ENCODE data around the gene ZNF536. TPM values are rescaled to one million over a fixed set of nuclear protein-coding genes. Genes with fewer than 3 reads are reported as not detected.

The ZNF536 gene
- total and polyA plus RNA-seq, 2 donors (not counting 1 experiment from before 2014, with no cell fraction given), result not detected

GRCh38 chr19:30552593-30552992 lies 180.4 kb downstream of the ZNF536 start:
- no peaks in the 10 kb centered on the region for H3K36me3 ChIP-seq (replicated peaks in 1 of 2; ENCODE audit: control extremely low read depth in 1 of 2, control insufficient read depth in 1 of 2, extremely low read depth in 1 of 2, insufficient read depth in 2 of 2, low read length in 1 of 2)
- no peak overlapping the region for H3K4me3 ChIP-seq (ENCODE audit: control extremely low read depth in 1 of 5, extremely low read depth in 1 of 5, insufficient read depth in 1 of 5, low read depth in 2 of 5, low read length in 4 of 5)
- POLR2A ChIA-PET, result no interaction called here
- no peaks in the 10 kb centered on the region for H3K9me3 Mint-ChIP-seq (ENCODE audit: insufficient read depth)
- intact Hi-C loops (cut with micrococcal nuclease), result no loop called here
- no peak overlapping the region for H3K9ac ChIP-seq (ENCODE audit: low read length)
- no peak for ATAC-seq (ENCODE audit: low read depth)
- no peak for DNase-seq
- CTCF ChIA-PET, result no interaction called here
- no peaks in the 10 kb centered on the region for H3K79me2 ChIP-seq (ENCODE audit: control insufficient read depth, insufficient read depth, low read length)
- H3K4me2 ChIP-seq (replicated peaks; ENCODE audit: low read depth, low read length, poor library complexity, severe bottlenecking), result no peak overlapping the region
- H2AFZ ChIP-seq (ENCODE audit: insufficient read depth, low read depth, low read length, poor library complexity, severe bottlenecking), result no peak overlapping the region
- no peaks in the 10 kb centered on the region for H3K4me1 Mint-ChIP-seq
- peaks cover 0 to 21% (median 0%) of the 10 kb centered on the region in 3 donors for H3K9me3 ChIP-seq (ENCODE audit: control extremely low read depth in 1 of 3, control insufficient read depth in 2 of 3, insufficient read depth in 1 of 3, low read length in 2 of 3)
- H3K27me3 ChIP-seq (replicated peaks in 1 of 4; ENCODE audit: control extremely low read depth in 1 of 4, control insufficient read depth in 3 of 4, insufficient read depth in 4 of 4, low read length in 3 of 4), result no peaks in the 10 kb centered on the region
- H3K27ac Mint-ChIP-seq, result no peak overlapping the region
- H4K20me1 ChIP-seq (ENCODE audit: control insufficient read depth, insufficient read depth, low read length, poor library complexity, severe bottlenecking), result no peaks in the 10 kb centered on the region
- H3K4me1 ChIP-seq (ENCODE audit: control insufficient read depth in 2 of 2, insufficient read depth in 2 of 2, low read length in 2 of 2), result no peaks in the 10 kb centered on the region
- no peaks in the 10 kb centered on the region for H3K27me3 Mint-ChIP-seq
- no peak overlapping the region for H3K27ac ChIP-seq (ENCODE audit: low read length in 2 of 2)
- H3K4me3 Mint-ChIP-seq, result no peak overlapping the region
- no peak for TF ChIP-seq CTCF (IDR thresholded peaks at IDR 0.05)
- no peak for TF ChIP-seq EZH2 (IDR thresholded peaks at IDR 0.05; ENCODE audit: borderline replicate concordance, insufficient read depth, low read depth, low read length, poor library complexity, severe bottlenecking)
- WGBS (ENCODE audit: insufficient coverage), result 93% methylated on average over 2 of the region's 5 CpGs

GRCh38 chr19:30555075-30555790 lies 183.0 kb downstream of the ZNF536 start:
- Histone ChIP-seq H4K20me1 (ENCODE audit: control insufficient read depth, insufficient read depth, low read length, poor library complexity, severe bottlenecking) (no peaks in the 10 kb centered on the region), H3K9ac (ENCODE audit: low read length) (no peak overlapping the region), H3K79me2 (ENCODE audit: control insufficient read depth, insufficient read depth, low read length) (no peaks in the 10 kb centered on the region), H3K9me3 (ENCODE audit: control extremely low read depth in 1 of 3, control insufficient read depth in 2 of 3, insufficient read depth in 1 of 3, low read length in 2 of 3) (peaks cover 0 to 11% (median 0%) of the 10 kb centered on the region in 3 donors), H2AFZ (ENCODE audit: insufficient read depth, low read depth, low read length, poor library complexity, severe bottlenecking) (no peak overlapping the region), H3K27ac (ENCODE audit: low read length in 2 of 2) (no peak overlapping the region), H3K4me2 (replicated peaks; ENCODE audit: low read depth, low read length, poor library complexity, severe bottlenecking) (no peak overlapping the region), H3K4me1 (ENCODE audit: control insufficient read depth in 2 of 2, insufficient read depth in 2 of 2, low read length in 2 of 2) (no peaks in the 10 kb centered on the region), H3K27me3 (replicated peaks in 1 of 4; ENCODE audit: control extremely low read depth in 1 of 4, control insufficient read depth in 3 of 4, insufficient read depth in 4 of 4, low read length in 3 of 4) (no peaks in the 10 kb centered on the region), H3K4me3 (ENCODE audit: control extremely low read depth in 1 of 5, extremely low read depth in 1 of 5, insufficient read depth in 1 of 5, low read depth in 2 of 5, low read length in 4 of 5) (no peak overlapping the region), H3K36me3 (replicated peaks in 1 of 2; ENCODE audit: control extremely low read depth in 1 of 2, control insufficient read depth in 1 of 2, extremely low read depth in 1 of 2, insufficient read depth in 2 of 2, low read length in 1 of 2) (no peaks in the 10 kb centered on the region)
- WGBS (ENCODE audit: insufficient coverage), result 77% methylated on average over 6 of the region's 12 CpGs
- Mint-ChIP-seq H3K27me3 (no peaks in the 10 kb centered on the region), H3K27ac (no peak overlapping the region), H3K4me1 (no peaks in the 10 kb centered on the region), H3K4me3 (no peak overlapping the region), H3K9me3 (ENCODE audit: insufficient read depth) (no peaks in the 10 kb centered on the region)
- ChIA-PET CTCF (no interaction called here), POLR2A (no interaction called here)
- ATAC-seq (ENCODE audit: low read depth) (no peak), DNase-seq (no peak)
- intact Hi-C loops (cut with micrococcal nuclease), result no loop called here
- TF ChIP-seq EZH2 (IDR thresholded peaks at IDR 0.05; ENCODE audit: borderline replicate concordance, insufficient read depth, low read depth, low read length, poor library complexity, severe bottlenecking) (no peak), CTCF (IDR thresholded peaks at IDR 0.05) (no peak)

Measured in B cell (primary cell).